Stimulated activated effector memory CD8-positive, alpha-beta T cell treated with anti-CD3 and anti-CD28 coated beads, Interleukin-12 subunit alpha, Interleukin-12 subunit beta, amount 100 ng/mL, for 72 hours (primary cell): Measurements from ENCODE around the gene RIC3.

Experiments
- ATAC-seq: fragments of 150-1000 bp; cut with Tn5 transposase; 2 replicates; pipeline ENCODE4 v1.10.0; 2021
- DNase-seq, 2 donors: peaks; one replicate each; pipeline ENCODE4 v3.0.0; 2021 to 2022; ENCODE audit warnings: low spot score in 2 of 2
- H3K27ac Mint-ChIP-seq: one replicate; pipeline ENCODE4 v1.8.0; 2022; ENCODE audit warnings: mild to moderate bottlenecking, mixed read lengths
- H3K36me3 Mint-ChIP-seq: one replicate; pipeline ENCODE4 v1.8.0; 2022; ENCODE audit warnings: mild to moderate bottlenecking, mixed read lengths
- H3K4me1 Mint-ChIP-seq: one replicate; pipeline ENCODE4 v1.8.0; 2022; ENCODE audit warnings: mixed read lengths
- H3K4me3 Mint-ChIP-seq: one replicate; pipeline ENCODE4 v1.8.0; 2022; ENCODE audit warnings: mild to moderate bottlenecking, mixed read lengths
- H3K9me3 Mint-ChIP-seq: one replicate; pipeline ENCODE4 v1.8.0; 2022; ENCODE audit warnings: mixed read lengths

The RIC3 gene

GRCh38 chr11:8079111-8079675 is 89.6 kb downstream of the RIC3 start:
- H3K4me3 Mint-ChIP-seq, result no peak overlapping the region
- DNase-seq (no peak), ATAC-seq (no peak)
- H3K4me1 Mint-ChIP-seq, result no peaks in the 10 kb centered on the region
- no peak overlapping the region for H3K27ac Mint-ChIP-seq
- no peaks in the 10 kb centered on the region for H3K9me3 Mint-ChIP-seq
- no peaks in the 10 kb centered on the region for H3K36me3 Mint-ChIP-seq

GRCh38 chr11:8075119-8075726 is 93.6 kb downstream of the RIC3 start:
- H3K4me1 Mint-ChIP-seq, result no peaks in the 10 kb centered on the region
- ATAC-seq, result no peak
- DNase-seq, result no peak
- H3K36me3 Mint-ChIP-seq, result no peaks in the 10 kb centered on the region
- H3K27ac Mint-ChIP-seq, result no peak overlapping the region
- H3K4me3 Mint-ChIP-seq, result no peak overlapping the region
- no peaks in the 10 kb centered on the region for H3K9me3 Mint-ChIP-seq

- ATAC-seq (peak; percentile 4), DNase-seq (no peak)
- H3K4me3 Mint-ChIP-seq, result no peak overlapping the region
- no peak overlapping the region for H3K27ac Mint-ChIP-seq
- H3K36me3 Mint-ChIP-seq, result no peaks in the 10 kb centered on the region
- H3K9me3 Mint-ChIP-seq, result no peaks in the 10 kb centered on the region
- H3K4me1 Mint-ChIP-seq, result no peaks in the 10 kb centered on the region
Observed at GRCh38 chr11:8071616-8072581, 96.9 kb downstream of the RIC3 start.

GRCh38 chr11:8070417-8071115 is 98.3 kb downstream of the RIC3 start:
- Mint-ChIP-seq H3K4me3 (no peak overlapping the region), H3K4me1 (no peaks in the 10 kb centered on the region), H3K27ac (no peak overlapping the region), H3K9me3 (no peaks in the 10 kb centered on the region), H3K36me3 (no peaks in the 10 kb centered on the region)
- DNase-seq, result no peak
- ATAC-seq, result no peak

- no peaks in the 10 kb centered on the region for H3K9me3 Mint-ChIP-seq
- no peaks in the 10 kb centered on the region for H3K36me3 Mint-ChIP-seq
- no peaks in the 10 kb centered on the region for H3K4me1 Mint-ChIP-seq
- no peak overlapping the region for H3K27ac Mint-ChIP-seq
- DNase-seq (no peak), ATAC-seq (no peak)
- H3K4me3 Mint-ChIP-seq, result no peak overlapping the region
Observed at GRCh38 chr11:8069771-8070170, 99.1 kb downstream of the RIC3 start.

GRCh38 chr11:8068605-8069221 is 100.1 kb downstream of the RIC3 start:
- no peak overlapping the region for H3K4me3 Mint-ChIP-seq
- ATAC-seq (no peak), DNase-seq (no peak)
- H3K27ac Mint-ChIP-seq, result no peak overlapping the region
- no peaks in the 10 kb centered on the region for H3K36me3 Mint-ChIP-seq
- H3K4me1 Mint-ChIP-seq, result no peaks in the 10 kb centered on the region
- H3K9me3 Mint-ChIP-seq, result no peaks in the 10 kb centered on the region

- DNase-seq, result no peak
- H3K36me3 Mint-ChIP-seq, result no peaks in the 10 kb centered on the region
- no peak overlapping the region for H3K27ac Mint-ChIP-seq
- H3K4me3 Mint-ChIP-seq, result no peak overlapping the region
- ATAC-seq, result no peak
- no peaks in the 10 kb centered on the region for H3K4me1 Mint-ChIP-seq
- no peaks in the 10 kb centered on the region for H3K9me3 Mint-ChIP-seq
Observed at GRCh38 chr11:8067929-8068575, 100.8 kb downstream of the RIC3 start.

GRCh38 chr11:8067567-8067928 is 101.3 kb downstream of the RIC3 start:
- H3K4me1 Mint-ChIP-seq, result no peaks in the 10 kb centered on the region
- DNase-seq, result no peak
- H3K4me3 Mint-ChIP-seq, result no peak overlapping the region
- no peaks in the 10 kb centered on the region for H3K36me3 Mint-ChIP-seq
- H3K9me3 Mint-ChIP-seq, result no peaks in the 10 kb centered on the region
- no peak for ATAC-seq
- H3K27ac Mint-ChIP-seq, result no peak overlapping the region

GRCh38 chr11:8066911-8067455 is 101.8 kb downstream of the RIC3 start:
- Mint-ChIP-seq H3K9me3 (no peaks in the 10 kb centered on the region), H3K4me1 (no peaks in the 10 kb centered on the region), H3K36me3 (no peaks in the 10 kb centered on the region), H3K27ac (no peak overlapping the region), H3K4me3 (no peak overlapping the region)
- DNase-seq (no peak), ATAC-seq (no peak)

GRCh38 chr11:8066036-8066910 is 102.6 kb downstream of the RIC3 start:
- H3K9me3 Mint-ChIP-seq, result no peaks in the 10 kb centered on the region
- ATAC-seq (peak; percentile 20), DNase-seq (no peak)
- no peak overlapping the region for H3K27ac Mint-ChIP-seq
- no peaks in the 10 kb centered on the region for H3K4me1 Mint-ChIP-seq
- H3K36me3 Mint-ChIP-seq, result no peaks in the 10 kb centered on the region
- no peak overlapping the region for H3K4me3 Mint-ChIP-seq

GRCh38 chr11:8065031-8065430 is 103.8 kb downstream of the RIC3 start:
- H3K4me1 Mint-ChIP-seq, result no peaks in the 10 kb centered on the region
- no peak for ATAC-seq
- H3K9me3 Mint-ChIP-seq, result no peaks in the 10 kb centered on the region
- no peak for DNase-seq
- H3K36me3 Mint-ChIP-seq, result no peaks in the 10 kb centered on the region
- no peak overlapping the region for H3K4me3 Mint-ChIP-seq
- no peak overlapping the region for H3K27ac Mint-ChIP-seq

- no peaks in the 10 kb centered on the region for H3K36me3 Mint-ChIP-seq
- no peaks in the 10 kb centered on the region for H3K4me1 Mint-ChIP-seq
- ATAC-seq, result no peak
- no peak overlapping the region for H3K27ac Mint-ChIP-seq
- H3K4me3 Mint-ChIP-seq, result no peak overlapping the region
- DNase-seq, result no peak
- H3K9me3 Mint-ChIP-seq, result no peaks in the 10 kb centered on the region
Observed at GRCh38 chr11:8063324-8063723, 105.5 kb downstream of the RIC3 start.

- Mint-ChIP-seq H3K4me1 (no peaks in the 10 kb centered on the region), H3K27ac (no peak overlapping the region), H3K4me3 (no peak overlapping the region), H3K36me3 (no peaks in the 10 kb centered on the region), H3K9me3 (no peaks in the 10 kb centered on the region)
- ATAC-seq, result no peak
- DNase-seq, result no peak
Observed at GRCh38 chr11:8062781-8063257, 106.0 kb downstream of the RIC3 start.
